K562 (cell line): ENCODE results near the gene MTG2. TPM values are rescaled to one million over a fixed set of nuclear protein-coding genes. Genes with fewer than 3 reads are reported as not detected.

ENCODE experiments used
- ARID3A ChIP-seq: IDR thresholded peaks from 2 replicates; pipeline ENCODE4 v1.6.1; 2012; ENCODE audit warnings: low read depth, low read length, improper control_type of control experiment, borderline replicate concordance
- BMI1 ChIP-seq: fragments of 150-350 bp; IDR thresholded peaks from 2 replicates; pipeline ENCODE4 v1.6.1; 2014; ENCODE audit warnings: low read length
- CEBPB ChIP-seq: fragments of 450-650 bp; IDR thresholded peaks from 2 replicates; pipeline ENCODE4 v1.6.1; 2016; ENCODE audit warnings: missing genetic modification characterization, missing compliant biosample characterization
- DLX4 ChIP-seq: fragments of 250-450 bp; sonication (Bioruptor Pico); IDR thresholded peaks from 2 replicates; pipeline ENCODE4 v1.6.1; 2021; ENCODE audit warnings: mild to moderate bottlenecking
- E2F6 ChIP-seq, 2 experiments: IDR thresholded peaks; 2 replicates each; pipeline ENCODE4 v1.6.1; 2011; ENCODE audit warnings: borderline replicate concordance in 1 of 2, control low read depth in 1 of 2, low read depth in 1 of 2, low read length in 1 of 2, mild to moderate bottlenecking in 1 of 2, mixed read lengths in 1 of 2, moderate library complexity in 1 of 2; ENCODE audit not compliant: insufficient read depth in 1 of 2, insufficient read length in 1 of 2, poor library complexity in 1 of 2, severe bottlenecking in 1 of 2; ENCODE audit errors: extremely low read depth in 1 of 2
- GATAD2A ChIP-seq: fragments of 450-650 bp; IDR thresholded peaks from 2 replicates; pipeline ENCODE4 v1.6.1; 2017
- NFIC ChIP-seq: fragments of 450-650 bp; IDR thresholded peaks from 2 replicates; pipeline ENCODE4 v1.6.1; 2017; ENCODE audit warnings: mild to moderate bottlenecking, inconsistent platforms
- NFIX ChIP-seq: fragments of 250-450 bp; sonication (Bioruptor Pico); IDR thresholded peaks from 2 replicates; pipeline ENCODE4 v1.4.0; 2020; ENCODE audit warnings: low read depth, mild to moderate bottlenecking, moderate library complexity
- PHF21A ChIP-seq: fragments of 450-650 bp; IDR thresholded peaks from 2 replicates; pipeline ENCODE4 v1.6.1; 2017; ENCODE audit warnings: low read depth, borderline replicate concordance
- PRDM10 ChIP-seq: fragments of 450-650 bp; IDR thresholded peaks from 2 replicates; pipeline ENCODE4 v1.6.1; 2018; ENCODE audit not compliant: partially characterized antibody
- RFX5 ChIP-seq: IDR thresholded peaks from 2 replicates; pipeline ENCODE4 v1.6.1; 2011; ENCODE audit warnings: low read depth, mild to moderate bottlenecking, improper control_type of control experiment, low read length
- SAP30 ChIP-seq: fragments of 200-600 bp; sonication (generic); IDR thresholded peaks from 2 replicates; pipeline ENCODE4 v1.6.1; 2012; ENCODE audit warnings: borderline replicate concordance, low read depth, mild to moderate bottlenecking, moderate library complexity, low read length, control low read depth, inconsistent platforms; ENCODE audit not compliant: insufficient read depth, poor library complexity, severe bottlenecking
- TBL1XR1 ChIP-seq, 2 experiments: IDR thresholded peaks; 2 replicates each; pipeline ENCODE4 v1.6.1; 2012; ENCODE audit warnings: improper control_type of control experiment in 2 of 2, low read length in 2 of 2, mild to moderate bottlenecking in 1 of 2
- ZNF165 ChIP-seq: fragments of 250-450 bp; sonication (Bioruptor Pico); IDR thresholded peaks from 2 replicates; pipeline ENCODE4 v1.4.0; 2020; ENCODE audit warnings: borderline replicate concordance
- ZNF384 ChIP-seq: IDR thresholded peaks from 2 replicates; pipeline ENCODE4 v1.6.1; 2012; ENCODE audit warnings: low read depth, low read length, improper control_type of control experiment
- ZNF512 ChIP-seq: IDR thresholded peaks from 2 replicates; pipeline ENCODE4 v1.6.1; 2016; ENCODE audit warnings: missing genetic modification characterization, missing compliant biosample characterization
- ZNF644 ChIP-seq: fragments of 200-800 bp; sonication (Bioruptor generic); IDR thresholded peaks from 2 replicates; pipeline ENCODE4 v1.6.1; 2016; ENCODE audit warnings: low read depth, missing genetic modification characterization, missing compliant biosample characterization
- polyA plus RNA-seq, 8 experiments: library from polyadenylated mRNA; depleted of rRNA in 4 of 8; stranded (reverse) in 5 of 8; unstranded in 3 of 8; fragments of >200 nt; fragmentation: Nextera tagmentation in 2 of 8; fragmentation: Illumina TruSeq in 1 of 8; extraction: Ambion mirVana in 2 of 8; extraction: Trizol in 1 of 8; gene quantifications; 2 replicates each; pipeline versions ENCODE4 v1.2.1 to v1.2.3, GENCODE V29; 2011 to 2014; ENCODE audit warnings: inconsistent platforms in 1 of 8, missing spikeins in 1 of 8
- total RNA-seq, 7 experiments: library from RNA; depleted of rRNA in 6 of 7; stranded (reverse); fragments of >200 nt in 6 of 7; fragmentation: Illumina TruSeq in 2 of 7; extraction: Trizol in 2 of 7; gene quantifications; 2 replicates each; pipeline versions ENCODE4 v1.2.1 to v1.2.3, GENCODE V29; 2011 to 2021; ENCODE audit warnings: low replicate concordance in 1 of 7

MTG2 gene
- total and polyA plus RNA-seq, 9 of the 15 experiments (the other 6 are each of a cell fraction or from before 2014, with no cell fraction given) = 8.7 to 67.5 (median 44.5) TPM

GRCh38 chr20:62182469-62183425, at the start of gene MTG2 (continued):
- TF ChIP-seq ZNF512 (tag) (no peak), ZNF165 (CRISPR knock-in tag) (no peak), ZNF644 (no peak), GATAD2A (no peak), NFIC (peak; percentile 32), SAP30 (peak; percentile 66), NFIX (CRISPR knock-in tag) (no peak), TBL1XR1 (IDR thresholded peaks at IDR 0.05; ENCODE audit: low read length in 2 of 2) (peak in 1 of 2 experiments; percentile 78; a peak in 2 of 4 replicates), DLX4 (CRISPR knock-in tag) (no peak), PHF21A (peak; percentile 56; the same call in 1 of the 2 replicates), ARID3A (no peak), RFX5 (no peak), CEBPB (no peak), PRDM10 (peak; percentile 7), ZNF384 (no peak), BMI1 (no peak), E2F6 (IDR thresholded peaks at IDR 0.05; ENCODE audit: borderline replicate concordance in 1 of 2, extremely low read depth in 1 of 2, insufficient read depth in 1 of 2, insufficient read length in 1 of 2, low read depth in 1 of 2, low read length in 1 of 2, poor library complexity in 1 of 2, severe bottlenecking in 1 of 2) (peak; percentile 44 to 80)
